GM13976 (cell line): Measurements from ENCODE around the gene SGK1.

Experiments
- DNase-seq: peaks from one replicate; pipeline ENCODE4 v3.0.0; 2012; ENCODE audit warnings: low spot score
- CTCF ChIP-seq: IDR thresholded peaks from 2 replicates; pipeline ENCODE4 v1.5.1; 2012; ENCODE audit warnings: borderline replicate concordance, mild to moderate bottlenecking; ENCODE audit not compliant: insufficient read depth; ENCODE audit errors: extremely low read depth, missing control alignments, control extremely low read depth
- in situ Hi-C: fragments of 300-500 bp; cut with MboI; formaldehyde crosslinking; loops from one replicate; pipeline ENCODE4 v1.12.0; 2022; ENCODE audit warnings: low sequenced_read_pairs, mixed read lengths, inconsistent platforms; ENCODE audit not compliant: unreplicated experiment

Gene SGK1

GRCh38 chr6:134317471-134318131 lies at the start of gene SGK1:
TSS of gene SGK1 (minus strand) at chr6:134318112. CDS start at chr6:134317460, 652 bp downstream.
- in situ Hi-C loops, result no loop called here
- TF ChIP-seq CTCF, result no peak
- peak; percentile 29 for DNase-seq

DNA sequence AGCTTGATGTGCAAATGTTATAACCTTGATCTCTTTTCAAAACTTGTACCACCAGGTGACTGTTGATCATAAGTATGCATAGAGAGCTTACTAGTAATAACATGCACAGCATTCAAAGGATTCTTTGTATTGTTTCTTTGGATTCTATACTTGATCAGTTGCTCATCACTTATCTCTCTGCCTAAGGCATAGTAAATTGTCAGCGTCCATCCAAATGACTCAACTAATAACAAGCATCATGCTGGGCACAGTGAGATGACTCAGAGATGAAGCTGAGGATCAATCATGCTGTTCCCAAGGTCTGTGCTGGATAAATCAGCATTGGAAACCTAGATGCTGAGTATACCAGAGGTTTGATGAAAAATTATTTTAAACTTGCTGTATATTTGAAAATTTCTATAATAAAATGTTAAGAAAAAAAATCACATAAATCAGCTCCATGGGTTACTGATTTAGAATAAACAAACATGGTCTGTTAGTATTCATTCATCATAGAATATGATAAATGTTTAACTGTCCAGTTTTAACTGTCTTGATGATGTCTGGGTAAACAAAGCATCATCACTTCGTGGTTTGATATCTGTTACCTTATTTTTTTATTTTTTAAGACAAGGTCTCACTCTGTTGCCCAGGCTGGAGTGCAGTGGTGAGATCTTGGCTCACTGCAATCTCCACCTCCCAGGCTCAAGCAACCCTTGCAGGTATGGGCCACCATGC lies 45.6 kb upstream of the SGK1 start:
- TF ChIP-seq CTCF, result no peak
- no peak for DNase-seq
- in situ Hi-C loops, result no loop called here

DNA sequence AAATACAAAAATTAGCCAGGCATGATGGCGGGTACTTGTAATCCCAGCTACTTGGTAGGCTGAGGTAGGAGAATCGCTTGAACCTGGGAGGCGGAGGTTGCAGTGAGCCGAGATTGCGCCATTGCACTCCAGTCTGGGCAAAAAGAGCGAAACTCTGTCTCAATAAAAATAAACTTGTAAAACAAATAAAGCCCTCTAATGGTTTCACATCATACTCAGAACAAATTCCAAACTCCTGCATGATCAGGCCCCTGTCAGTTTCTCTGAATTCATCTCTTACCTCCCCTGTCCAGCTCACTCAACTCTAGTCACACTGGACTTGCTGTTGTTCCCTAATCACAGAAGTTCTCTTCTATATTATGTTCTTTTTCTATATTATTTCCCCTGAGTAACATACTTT lies 43.1 kb upstream of the SGK1 start:
- DNase-seq, result no peak
- no peak for TF ChIP-seq CTCF
- in situ Hi-C loops, result no loop called here

GRCh38 chr6:134359302-134359701 lies 41.4 kb upstream of the SGK1 start:
- in situ Hi-C loops, result no loop called here
- DNase-seq, result no peak
- TF ChIP-seq CTCF, result no peak

DNA sequence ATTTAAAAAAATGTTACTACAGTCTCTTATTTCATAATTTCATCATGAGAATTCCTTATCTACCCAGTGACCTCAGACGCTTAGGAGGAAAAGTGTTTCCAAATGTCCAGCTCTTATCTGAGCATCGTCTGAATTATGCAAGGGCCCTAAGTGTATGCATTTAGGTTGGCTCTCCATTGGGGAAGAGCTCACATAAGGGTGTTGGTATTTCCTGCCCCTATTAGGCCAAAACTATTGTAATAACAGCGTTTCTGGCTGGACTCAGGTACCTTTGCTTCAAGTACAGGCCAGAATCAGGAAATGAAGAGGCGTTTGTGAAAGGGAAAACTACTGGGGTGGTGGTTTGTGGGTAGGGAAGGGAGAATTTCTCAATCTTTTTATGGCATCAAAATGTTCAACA lies 40.4 kb upstream of the SGK1 start:
- in situ Hi-C loops, result no loop called here
- TF ChIP-seq CTCF, result no peak
- no peak for DNase-seq

DNA sequence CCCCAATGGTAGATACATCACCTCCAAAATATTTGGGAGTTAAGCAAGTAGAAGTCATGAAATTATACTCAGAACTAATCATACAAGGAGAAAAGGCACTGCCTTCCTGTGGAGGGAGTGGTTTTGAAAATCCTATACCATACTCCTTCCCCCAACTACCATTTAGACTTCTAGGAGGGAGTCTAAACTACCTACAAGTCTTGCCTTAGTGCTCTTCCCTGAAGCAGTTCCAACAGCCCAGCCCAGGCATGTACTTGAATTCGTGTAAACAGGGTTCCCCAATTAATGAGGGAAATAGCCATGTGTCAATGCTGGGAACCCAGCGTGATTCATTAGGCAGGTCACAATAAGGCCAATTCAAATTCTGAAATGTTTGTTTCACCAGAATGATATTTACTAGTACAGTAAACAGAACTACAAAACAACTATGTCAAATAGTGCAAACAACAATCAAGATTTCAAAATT lies 39.1 kb upstream of the SGK1 start:
- no peak for DNase-seq
- no peak for TF ChIP-seq CTCF
- in situ Hi-C loops, result no loop called here

DNA sequence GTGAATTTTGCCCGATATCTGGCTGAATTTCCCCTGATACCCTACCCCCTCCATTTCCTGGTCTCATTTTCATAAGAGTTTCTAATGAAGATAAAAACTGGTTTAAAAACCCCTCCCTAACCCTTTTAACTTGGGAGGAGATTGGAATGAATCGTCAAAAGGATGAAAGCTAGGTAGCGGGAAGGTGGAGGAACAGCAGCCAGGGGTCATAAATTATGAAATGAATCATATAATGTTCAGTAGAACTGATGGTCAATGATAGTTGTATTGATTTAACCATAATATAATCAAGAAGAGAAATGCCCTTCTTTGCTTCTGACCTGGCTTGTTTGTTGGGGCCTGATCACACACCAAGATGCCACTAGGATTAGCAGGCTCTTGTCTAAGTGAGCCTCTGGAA lies 38.5 kb upstream of the SGK1 start:
- in situ Hi-C loops, result no loop called here
- DNase-seq, result no peak

More for the DNA sequence above, 38.5 kb upstream of the SGK1 start:
- TF ChIP-seq CTCF, result no peak
